OCI-LY1 (cell line): ENCODE results near the gene CREB5.

Experiments
- H2AFZ ChIP-seq: fragments of 200-600 bp; sonication (generic), shearing (Covaris generic); 2 replicates; pipeline ENCODE4 v1.6.0; 2014; ENCODE audit warnings: antibody characterized with exemption, mild to moderate bottlenecking, low read length
- H3F3A ChIP-seq: fragments of 200-600 bp; sonication (generic), shearing (Covaris generic); 2 replicates; pipeline ENCODE4 v1.6.0; 2014; ENCODE audit warnings: mild to moderate bottlenecking, antibody characterized with exemption, low read length, moderate library complexity; ENCODE audit not compliant: insufficient read depth
- H3K27ac ChIP-seq: fragments of 200-600 bp; sonication (generic); 2 replicates; pipeline ENCODE4 v1.5.1; 2014; ENCODE audit warnings: low read length, mixed run types, mild to moderate bottlenecking, low read depth; ENCODE audit not compliant: poor library complexity, severe bottlenecking
- H3K27me3 ChIP-seq: fragments of 200-600 bp; sonication (generic); 2 replicates; pipeline ENCODE4 v1.6.0; 2014; ENCODE audit warnings: antibody characterized with exemption, mild to moderate bottlenecking, low read length, moderate library complexity; ENCODE audit not compliant: insufficient read depth
- H3K36me3 ChIP-seq: fragments of 200-600 bp; sonication (generic); 2 replicates; pipeline ENCODE4 v1.6.1; 2014; ENCODE audit warnings: mild to moderate bottlenecking, antibody characterized with exemption, low read length, moderate library complexity, mixed read lengths; ENCODE audit not compliant: insufficient read depth
- H3K4me1 ChIP-seq: fragments of 200-600 bp; sonication (generic); 2 replicates; pipeline ENCODE4 v1.5.1; 2014; ENCODE audit warnings: mild to moderate bottlenecking, low read length, moderate library complexity; ENCODE audit not compliant: insufficient read depth, severe bottlenecking
- H3K4me2 ChIP-seq: fragments of 200-600 bp; sonication (generic), shearing (Covaris generic); 2 replicates; pipeline ENCODE4 v1.6.1; 2014; ENCODE audit warnings: low read length
- H3K4me3 ChIP-seq: fragments of 200-600 bp; sonication (generic); 2 replicates; pipeline ENCODE4 v1.5.1; 2014; ENCODE audit warnings: low read length, low read depth, mild to moderate bottlenecking, mixed read lengths; ENCODE audit not compliant: poor library complexity, severe bottlenecking
- H3K79me2 ChIP-seq: fragments of 200-600 bp; shearing (Covaris generic); 2 replicates; pipeline ENCODE4 v1.6.1; 2016; ENCODE audit warnings: mixed run types, low read length, mixed read lengths; ENCODE audit not compliant: insufficient read depth
- H3K9ac ChIP-seq: fragments of 200-600 bp; sonication (generic), shearing (Covaris generic); 2 replicates; pipeline ENCODE4 v1.6.1; 2014; ENCODE audit warnings: mild to moderate bottlenecking, low read length, mixed read lengths
- H3K9me2 ChIP-seq: fragments of 200-600 bp; sonication (generic), shearing (Covaris generic); 2 replicates; pipeline ENCODE4 v1.6.1; 2014; ENCODE audit warnings: low read depth, mild to moderate bottlenecking, low read length, mixed read lengths
- H3K9me3 ChIP-seq: fragments of 200-600 bp; shearing (Covaris generic); 2 replicates; pipeline ENCODE4 v1.6.1; 2014; ENCODE audit warnings: low read length, mixed read lengths
- H4K20me1 ChIP-seq: fragments of 200-600 bp; sonication (generic), shearing (Covaris generic); 2 replicates; pipeline ENCODE4 v1.6.0; 2016; ENCODE audit warnings: mild to moderate bottlenecking, low read length; ENCODE audit not compliant: insufficient read depth
- CTCF ChIP-seq: fragments of 200-600 bp; sonication (generic), shearing (Covaris generic); IDR thresholded peaks from 2 replicates; pipeline ENCODE4 v1.5.1; 2017; ENCODE audit warnings: mild to moderate bottlenecking, antibody characterized with exemption, low read length, moderate library complexity, mixed read lengths
- EZH2 ChIP-seq: fragments of 200-600 bp; sonication (generic), shearing (Covaris generic); IDR thresholded peaks from 2 replicates; pipeline ENCODE4 v1.8.0; 2017; ENCODE audit warnings: borderline replicate concordance, mixed run types, mild to moderate bottlenecking, antibody characterized with exemption, low read length, moderate library complexity, mixed read lengths

The CREB5 gene

GRCh38 chr7:28520074-28521015, 108.0 kb downstream of the CREB5 start:
- Histone ChIP-seq H3K4me2 (no peak overlapping the region), H3K79me2 (no peaks in the 10 kb centered on the region), H3K27me3 (peaks cover 1% of the 10 kb centered on the region; the same call in 1 of the 2 replicates), H2AFZ (no peak overlapping the region), H3F3A (no peaks in the 10 kb centered on the region), H3K9me2 (no peaks in the 10 kb centered on the region), H3K4me3 (no peak overlapping the region), H3K4me1 (peaks cover 10% of the 10 kb centered on the region), H3K9ac (no peak overlapping the region), H4K20me1 (no peaks in the 10 kb centered on the region), H3K9me3 (no peaks in the 10 kb centered on the region), H3K27ac (no peak overlapping the region), H3K36me3 (no peaks in the 10 kb centered on the region; the same call in 1 of the 2 replicates)
- TF ChIP-seq CTCF = no peak

- 0 out of 2 replicates have a peak, but pooled peaks cover 3% of the 10 kb centered on the region for H3K27me3 ChIP-seq
- no peaks in the 10 kb centered on the region for H3K9me2 ChIP-seq
- no peaks in the 10 kb centered on the region for H3F3A ChIP-seq
- TF ChIP-seq EZH2 (no peak), CTCF (no peak)
- no peaks in the 10 kb centered on the region for H3K4me1 ChIP-seq
- H3K79me2 ChIP-seq = no peaks in the 10 kb centered on the region
- H3K36me3 ChIP-seq = no peaks in the 10 kb centered on the region; the same call in 1 of the 2 replicates
- no peak overlapping the region for H2AFZ ChIP-seq
- no peaks in the 10 kb centered on the region for H4K20me1 ChIP-seq
- H3K9ac ChIP-seq = no peak overlapping the region
- H3K4me3 ChIP-seq = no peak overlapping the region
- no peak overlapping the region for H3K27ac ChIP-seq
- H3K4me2 ChIP-seq = no peak overlapping the region
- no peaks in the 10 kb centered on the region for H3K9me3 ChIP-seq
These were observed 112.7 kb downstream of the CREB5 start for GRCh38 chr7:28524978-28525377.

DNA sequence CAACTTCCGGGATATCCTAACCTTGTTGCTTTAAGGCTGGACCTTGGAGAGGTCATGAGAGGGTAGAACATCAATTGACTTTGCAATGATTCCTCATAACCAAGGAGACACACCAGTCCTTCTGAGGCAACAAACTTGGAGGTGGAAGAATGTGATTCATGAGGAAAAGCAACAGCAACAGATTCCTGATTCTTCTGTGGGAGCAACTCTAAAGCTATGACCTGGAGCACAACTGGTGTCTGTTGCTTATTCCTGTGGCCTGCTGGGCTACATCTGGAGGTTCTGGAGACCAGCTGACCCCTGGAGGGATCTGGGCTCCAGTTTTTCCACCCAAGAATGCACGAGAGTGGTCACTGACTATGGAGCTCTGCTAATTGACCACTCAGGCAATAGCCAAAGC, 116.6 kb downstream of the CREB5 start:
- H4K20me1 ChIP-seq = no peaks in the 10 kb centered on the region
- H3K9me2 ChIP-seq = no peaks in the 10 kb centered on the region
- no peaks in the 10 kb centered on the region; the same call in 1 of the 2 replicates for H3K36me3 ChIP-seq
- H3F3A ChIP-seq = no peaks in the 10 kb centered on the region
- H3K4me1 ChIP-seq = no peaks in the 10 kb centered on the region
- no peak overlapping the region for H2AFZ ChIP-seq
- no peak overlapping the region for H3K4me3 ChIP-seq
- H3K9me3 ChIP-seq = no peaks in the 10 kb centered on the region
- H3K9ac ChIP-seq = no peak overlapping the region
- H3K79me2 ChIP-seq = no peaks in the 10 kb centered on the region
- peaks cover 11% of the 10 kb centered on the region; the same call in 1 of the 2 replicates for H3K27me3 ChIP-seq
- no peak for TF ChIP-seq CTCF
- no peak for TF ChIP-seq EZH2
- H3K27ac ChIP-seq = no peak overlapping the region
- no peak overlapping the region for H3K4me2 ChIP-seq
